Neural crest cell (in vitro differentiated cells): Measurements from ENCODE around the gene SHROOM4. TPM values are rescaled to one million over a fixed set of nuclear protein-coding genes. Genes with fewer than 3 reads are reported as not detected.

Experiments used
- DNase-seq: peaks from one replicate; pipeline ENCODE4 v3.0.0; 2021; ENCODE audit warnings: low read depth, mixed read lengths, low spot score
- H3K27ac Mint-ChIP-seq: one replicate; pipeline ENCODE4 v1.8.0; 2021; ENCODE audit warnings: mild to moderate bottlenecking, mixed read lengths; ENCODE audit not compliant: unreplicated experiment
- H3K27me3 Mint-ChIP-seq: 2 replicates; pipeline ENCODE4 v1.8.0; 2021; ENCODE audit warnings: low read depth, mild to moderate bottlenecking, mixed read lengths
- H3K36me3 Mint-ChIP-seq: 2 replicates; pipeline ENCODE4 v1.8.0; 2021; ENCODE audit warnings: low read depth, mild to moderate bottlenecking, mixed read lengths
- H3K4me1 Mint-ChIP-seq: 2 replicates; pipeline ENCODE4 v1.8.0; 2021; ENCODE audit warnings: mixed read lengths
- H3K4me3 Mint-ChIP-seq: one replicate; pipeline ENCODE4 v1.8.0; 2021; ENCODE audit warnings: mild to moderate bottlenecking, mixed read lengths
- H3K9me3 Mint-ChIP-seq: 2 replicates; pipeline ENCODE4 v1.8.0; 2021; ENCODE audit warnings: mixed read lengths
- CTCF ChIP-seq: fragments of 200-600 bp; sonication (generic); conservative IDR thresholded peaks from 2 replicates; pipeline ENCODE4 v1.5.0; 2021; ENCODE audit warnings: antibody characterized with exemption, mild to moderate bottlenecking
- total RNA-seq: library from RNA; stranded (reverse); gene quantifications from 2 replicates; pipeline ENCODE4 v1.2.1, GENCODE V29; 2021

The SHROOM4 gene
- total RNA-seq, 1 donor from 2014 or later, result 6.2 TPM

- Mint-ChIP-seq H3K4me1 (peaks cover 10% of the 10 kb centered on the region), H3K9me3 (peaks cover 6% of the 10 kb centered on the region)
Observed at GRCh38 chrX:50711907-50712306, 102.1 kb downstream of the SHROOM4 start.

GRCh38 chrX:50707955-50708699 lies 105.9 kb downstream of the SHROOM4 start:
- Mint-ChIP-seq H3K9me3 (peaks cover 3% of the 10 kb centered on the region), H3K4me1 (peaks cover 10% of the 10 kb centered on the region), H3K36me3 (no peaks in the 10 kb centered on the region), H3K4me3 (no peak overlapping the region), H3K27ac (no peak overlapping the region), H3K27me3 (no peaks in the 10 kb centered on the region)
- TF ChIP-seq CTCF, result no peak
- DNase-seq, result no peak

More at GRCh38 chrX:50711907-50712306, 102.1 kb downstream of the SHROOM4 start:
- H3K4me3 Mint-ChIP-seq, result no peak overlapping the region
- no peak for DNase-seq
- H3K27ac Mint-ChIP-seq, result no peak overlapping the region
- no peak for TF ChIP-seq CTCF
- no peaks in the 10 kb centered on the region for H3K36me3 Mint-ChIP-seq
- H3K27me3 Mint-ChIP-seq, result no peaks in the 10 kb centered on the region

GRCh38 chrX:50707405-50707804 lies 106.6 kb downstream of the SHROOM4 start:
- H3K4me1 Mint-ChIP-seq, result peaks cover 10% of the 10 kb centered on the region
- no peaks in the 10 kb centered on the region for H3K36me3 Mint-ChIP-seq
- no peak overlapping the region for H3K27ac Mint-ChIP-seq
- no peak overlapping the region for H3K4me3 Mint-ChIP-seq
- no peaks in the 10 kb centered on the region for H3K27me3 Mint-ChIP-seq
- TF ChIP-seq CTCF, result no peak
- peaks cover 3% of the 10 kb centered on the region for H3K9me3 Mint-ChIP-seq
- DNase-seq, result no peak

GRCh38 chrX:50705042-50705441 lies 109.0 kb downstream of the SHROOM4 start:
- Mint-ChIP-seq H3K9me3 (peaks cover 3% of the 10 kb centered on the region), H3K27ac (no peak overlapping the region), H3K4me1 (peaks cover 18% of the 10 kb centered on the region), H3K27me3 (no peaks in the 10 kb centered on the region), H3K36me3 (no peaks in the 10 kb centered on the region), H3K4me3 (no peak overlapping the region)
- DNase-seq, result no peak
- no peak for TF ChIP-seq CTCF

- no peak overlapping the region for H3K4me3 Mint-ChIP-seq
- no peak overlapping the region for H3K27ac Mint-ChIP-seq
- no peaks in the 10 kb centered on the region for H3K36me3 Mint-ChIP-seq
- H3K9me3 Mint-ChIP-seq, result peaks cover 2% of the 10 kb centered on the region
- DNase-seq, result no peak
- H3K4me1 Mint-ChIP-seq, result peaks cover 25% of the 10 kb centered on the region
- TF ChIP-seq CTCF, result no peak
- no peaks in the 10 kb centered on the region for H3K27me3 Mint-ChIP-seq
Observed at GRCh38 chrX:50704360-50704759, 109.6 kb downstream of the SHROOM4 start.
